HL-60/S4 (cell line): Measurements from ENCODE around the gene DUSP21.
"Not testable (repeated sequence)": the region's sequence is repeated elsewhere in the genome, so short reads cannot be mapped to it uniquely, and the experiment has no call there.

Experiments used
- in situ Hi-C: fragments of 300-500 bp; cut with MboI; formaldehyde crosslinking; loops from 2 replicates; pipeline ENCODE4 v1.14.3; 2022; ENCODE audit warnings: low sequenced_read_pairs

Gene DUSP21

DNA sequence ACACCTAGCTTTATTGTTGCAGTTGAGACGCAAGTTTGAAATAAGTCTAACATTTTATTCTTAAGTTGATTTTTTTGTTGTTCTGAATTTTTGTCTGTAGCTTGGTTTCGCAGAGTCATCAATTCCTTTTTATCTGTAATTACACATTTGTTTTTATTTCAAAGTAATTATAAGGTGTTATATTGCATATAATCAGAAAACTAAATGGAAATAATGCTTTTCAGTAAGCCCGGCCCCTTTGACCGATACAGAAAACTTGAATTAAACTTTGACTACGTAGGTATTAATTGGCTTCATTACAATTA lies 31.3 kb downstream of the DUSP21 start:
- in situ Hi-C loops: no loop called here

DNA sequence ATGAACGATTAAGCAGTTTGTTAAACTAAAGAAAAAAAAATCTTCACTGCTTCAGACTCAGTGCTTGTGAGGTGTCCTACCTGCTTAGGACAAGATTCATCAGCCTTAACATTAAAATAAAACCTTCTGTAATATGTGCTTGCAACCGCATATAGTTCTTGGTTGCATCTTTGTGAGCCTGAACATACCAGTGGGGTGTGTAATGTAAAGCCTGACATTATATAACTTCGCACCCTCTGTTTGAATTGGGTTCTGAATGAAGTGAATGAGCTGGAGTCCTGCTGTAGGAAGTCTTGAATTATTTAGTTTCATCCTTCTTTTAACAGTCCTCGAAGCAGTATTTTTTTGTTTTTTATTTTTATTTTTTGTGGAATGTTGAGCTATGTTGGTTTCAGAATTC lies 32.3 kb downstream of the DUSP21 start:
- in situ Hi-C loops: no loop called here

DNA sequence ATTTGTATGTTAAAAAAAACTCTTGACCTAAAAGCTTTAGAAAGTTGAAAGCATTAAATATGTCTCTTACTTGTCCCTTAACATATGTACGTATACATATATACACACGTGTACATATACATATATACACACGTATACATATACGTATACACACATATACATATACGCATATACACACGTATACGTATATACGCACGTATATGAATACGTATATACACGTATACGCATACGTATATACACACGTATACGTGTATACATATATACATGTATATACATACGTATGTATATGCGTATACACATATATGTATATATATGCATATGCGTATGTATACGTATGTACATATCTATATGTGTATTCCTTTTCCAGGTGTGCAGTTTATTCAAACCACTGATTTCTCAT lies 32.9 kb downstream of the DUSP21 start:
- in situ Hi-C loops: no loop called here

DNA sequence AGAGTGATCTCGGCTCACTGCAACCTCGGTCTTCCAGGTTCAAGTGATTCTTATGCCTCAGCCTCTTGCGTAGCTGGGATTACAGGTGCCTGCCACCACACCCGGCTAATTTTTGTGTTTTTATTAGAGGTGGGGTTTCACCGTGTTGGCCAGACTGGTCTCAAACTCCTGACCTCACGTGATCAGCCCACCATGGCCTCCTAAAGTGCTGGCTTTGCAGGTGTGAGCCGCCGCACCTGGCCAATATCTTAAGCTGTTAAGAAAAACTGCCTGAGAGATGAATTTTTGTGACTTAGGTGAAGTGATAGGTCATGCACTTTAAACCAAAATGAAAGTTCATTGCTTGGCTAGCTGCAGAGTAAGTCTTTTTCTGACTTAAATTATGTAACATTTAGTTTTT lies 35.0 kb downstream of the DUSP21 start:
- in situ Hi-C loops: no loop called here

DNA sequence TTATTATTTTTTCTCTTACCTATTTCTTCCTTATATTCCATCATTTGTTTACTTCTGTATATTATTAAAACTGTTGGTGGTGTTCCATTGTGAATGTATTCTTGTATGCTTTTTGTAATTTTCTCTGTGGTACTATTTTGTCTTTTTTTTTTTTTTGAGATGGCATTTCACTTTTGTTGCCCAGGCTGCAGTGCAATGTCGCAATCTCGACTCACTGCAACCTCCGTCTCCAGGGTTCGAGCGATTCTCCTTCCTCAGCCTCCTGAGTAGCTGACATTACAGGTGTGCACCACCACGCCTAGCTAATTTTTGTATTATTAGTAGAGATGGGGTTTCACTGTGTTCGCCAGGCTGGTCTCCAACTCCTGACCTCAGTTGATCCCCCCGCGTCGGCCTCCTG lies 37.7 kb downstream of the DUSP21 start:
- in situ Hi-C loops: no loop called here

DNA sequence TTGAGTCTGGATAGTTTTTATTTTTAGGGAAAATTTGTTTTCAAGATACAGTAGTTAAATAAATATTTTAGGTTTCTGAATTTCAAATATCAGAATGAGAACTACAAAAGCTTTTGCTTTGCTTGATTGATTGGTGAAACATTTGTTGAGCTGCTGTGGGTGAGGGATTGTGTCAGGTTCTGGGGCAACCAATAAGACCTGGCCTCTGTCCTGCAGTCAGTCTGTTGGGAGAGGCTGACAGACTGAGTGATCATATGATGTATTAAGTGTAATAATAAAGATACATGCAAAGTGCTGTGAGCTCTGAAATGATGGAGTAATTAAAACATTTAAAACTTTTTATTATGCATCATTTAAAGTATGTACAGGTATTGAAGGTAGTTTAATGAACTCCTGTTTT lies 38.8 kb downstream of the DUSP21 start:
- in situ Hi-C loops: no loop called here

DNA sequence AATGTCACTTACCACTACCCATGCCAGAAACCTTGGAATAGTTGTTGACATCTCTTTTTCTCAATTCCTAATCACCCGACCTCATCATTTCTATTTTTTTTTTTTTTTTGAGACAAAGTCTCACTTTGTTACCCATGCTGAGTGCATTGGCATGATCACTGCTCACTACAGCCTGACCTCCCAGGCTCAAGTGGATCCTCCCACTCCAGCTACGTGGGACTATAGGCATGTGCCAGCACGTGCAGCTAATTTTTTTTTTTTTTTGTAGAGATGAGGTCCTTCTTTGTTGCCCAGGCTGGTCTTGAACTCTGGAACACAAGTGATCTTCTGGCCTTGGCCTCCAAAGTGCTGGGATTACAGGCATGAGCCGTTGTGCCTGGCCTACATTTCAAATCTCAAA lies 41.1 kb downstream of the DUSP21 start:
- in situ Hi-C loops: no loop called here

DNA sequence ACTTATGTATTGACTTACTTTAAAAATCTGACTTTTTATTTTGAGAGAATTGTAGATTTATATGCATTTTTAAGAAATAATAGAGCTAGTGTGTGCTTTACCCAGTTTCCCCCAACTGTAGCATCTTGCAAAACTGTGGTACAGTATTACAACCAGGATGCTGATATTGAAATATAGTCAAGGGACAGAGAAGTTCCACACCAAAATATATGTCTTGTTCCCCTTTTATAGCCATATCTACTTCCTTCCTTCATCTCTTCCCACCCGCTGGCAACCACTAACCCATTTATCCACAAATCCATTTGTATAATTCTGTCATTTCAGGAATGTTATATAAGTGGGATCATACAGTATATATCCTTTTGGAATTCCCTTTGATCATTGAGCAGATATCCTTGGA lies 46.0 kb downstream of the DUSP21 start:
- in situ Hi-C loops: no loop called here

DNA sequence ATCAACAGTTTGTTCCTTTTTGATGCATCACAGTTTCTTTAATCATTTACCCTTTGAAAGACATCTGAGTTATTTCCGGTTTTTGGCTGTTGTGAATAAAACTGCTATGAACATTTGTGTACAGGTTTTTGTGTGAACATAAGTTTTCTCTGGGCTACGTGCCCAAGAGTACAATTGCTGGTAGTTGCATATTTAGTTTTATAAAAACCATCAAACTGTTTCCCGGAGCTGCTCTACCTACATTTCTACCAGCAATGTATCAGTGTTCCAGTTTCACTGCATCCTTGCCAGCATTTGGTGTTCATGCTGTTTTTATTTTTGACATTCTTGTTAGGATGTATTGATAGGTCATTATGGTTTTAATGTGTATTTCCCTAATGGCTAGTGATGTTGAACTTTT lies 46.4 kb downstream of the DUSP21 start:
- in situ Hi-C loops: no loop called here

DNA sequence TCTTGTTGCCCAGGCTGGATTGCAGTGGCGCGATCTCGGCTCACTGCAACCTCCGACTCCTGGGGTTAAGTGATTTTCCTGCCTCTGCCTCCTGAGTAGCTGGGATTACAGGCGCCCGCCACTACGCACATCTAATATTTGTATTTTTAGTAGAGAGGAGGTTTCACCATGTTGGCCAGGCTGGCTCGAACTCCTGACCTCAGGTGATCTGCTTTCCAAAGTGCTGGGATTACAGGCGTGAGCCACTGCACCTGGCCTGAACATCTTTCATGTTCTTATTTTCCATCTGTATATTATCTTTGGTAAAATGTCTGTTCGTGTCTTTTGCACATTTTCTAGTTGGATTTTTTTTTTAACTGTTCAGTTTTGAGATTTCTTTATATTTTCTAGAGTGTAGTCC lies 46.9 kb downstream of the DUSP21 start:
- in situ Hi-C loops: not testable (repeated sequence)

DNA sequence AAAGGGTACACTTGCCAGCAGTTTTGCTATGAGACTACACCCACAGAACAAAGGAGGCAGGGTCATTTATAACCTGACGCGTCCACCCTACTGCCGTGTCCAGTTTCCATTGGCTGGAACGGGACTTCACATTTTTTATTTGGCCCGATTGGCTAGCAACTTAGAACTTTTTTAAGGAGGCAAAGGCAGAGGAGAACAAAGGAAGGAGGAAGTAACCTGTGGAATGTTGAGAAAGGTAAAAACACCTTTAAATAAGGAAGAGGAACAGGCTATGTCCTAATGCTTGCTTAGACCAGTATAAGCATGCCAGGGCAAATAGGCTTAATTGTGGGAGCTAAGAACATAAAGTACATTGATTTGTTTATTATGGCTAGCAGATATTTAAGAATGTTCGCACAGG lies 47.8 kb downstream of the DUSP21 start:
- in situ Hi-C loops: no loop called here
